G401 (cell line): ENCODE measurements around the gene KRTAP17-1. TPM values are rescaled to one million over a fixed set of nuclear protein-coding genes. Genes with fewer than 3 reads are reported as not detected.
"Not testable (repeated sequence)": the region's sequence is repeated elsewhere in the genome, so short reads cannot be mapped to it uniquely, and the experiment has no call there.

Source experiments
- DNase-seq: peaks from one replicate; pipeline ENCODE4 v3.0.0-alpha.2; 2015; ENCODE audit warnings: low spot score
- in situ Hi-C: cut with HindIII; loops from 2 replicates; pipeline ENCODE4 v1.10.0; 2016; ENCODE audit warnings: low sequenced_read_pairs, mixed read lengths
- total RNA-seq: library from RNA; depleted of rRNA; stranded (reverse); fragments of >200 nt; shearing (Covaris generic); gene quantifications from 2 replicates; pipeline ENCODE4 v1.2.3, GENCODE V29; 2014; rRNA removed

KRTAP17-1 gene
- total RNA-seq, 1 experiment from 2014 or later: not detected

- DNase-seq, in situ Hi-C loops: not testable (repeated sequence)
Measured at GRCh38 chr17:41271323-41271722, 44.2 kb downstream of the KRTAP17-1 start.

GRCh38 chr17:41267711-41268110 is 47.8 kb downstream of the KRTAP17-1 start:
- in situ Hi-C loops: no loop called here
- no peak for DNase-seq

GRCh38 chr17:41265078-41265477 is 50.4 kb downstream of the KRTAP17-1 start, which contains the start of gene KRTAP9-6:
Gene KRTAP9-6, plus strand, starts transcription at chr17:41265378. Its CDS starts 0 bp downstream, at chr17:41265378.
- no peak for DNase-seq
- in situ Hi-C loops: no loop called here

Other genes with a start within 250 kb of the KRTAP17-1 start
- gene KRTAP2-4, start 249.8 kb downstream of the KRTAP17-1 start, total RNA-seq: not detected in 2 replicates
- gene KRTAP4-7, start 231.6 kb downstream of the KRTAP17-1 start, total RNA-seq: not detected in 2 replicates
- not detected in 2 replicates for gene KRTAP4-8, start 217.6 kb downstream of the KRTAP17-1 start, total RNA-seq
- not detected in 2 replicates for gene KRTAP4-16, start 213.5 kb downstream of the KRTAP17-1 start, total RNA-seq
- not detected in 2 replicates for gene KRTAP4-9, start 210.3 kb downstream of the KRTAP17-1 start, total RNA-seq
- not detected in 2 replicates for gene KRTAP4-11, start 197.3 kb downstream of the KRTAP17-1 start, total RNA-seq
- not detected in 2 replicates for gene KRTAP4-12, start 191.5 kb downstream of the KRTAP17-1 start, total RNA-seq
- not detected in 2 replicates for gene KRTAP4-6, start 175.2 kb downstream of the KRTAP17-1 start, total RNA-seq
- not detected in 2 replicates for gene KRTAP4-5, start 165.9 kb downstream of the KRTAP17-1 start, total RNA-seq
- gene KRTAP4-4, start 155.0 kb downstream of the KRTAP17-1 start, total RNA-seq: not detected in 2 replicates
- not detected in 2 replicates for gene KRTAP4-3, start 147.5 kb downstream of the KRTAP17-1 start, total RNA-seq
- not detected in 2 replicates for gene KRTAP4-2, start 137.5 kb downstream of the KRTAP17-1 start, total RNA-seq
- not detected in 2 replicates for gene KRTAP4-1, start 130.8 kb downstream of the KRTAP17-1 start, total RNA-seq
- gene KRTAP9-1, start 125.8 kb downstream of the KRTAP17-1 start, total RNA-seq: not detected in 2 replicates
- gene KRTAP9-2, start 89.1 kb downstream of the KRTAP17-1 start, total RNA-seq: not detected in 2 replicates
- gene KRTAP9-3, start 83.3 kb downstream of the KRTAP17-1 start, total RNA-seq: not detected in 2 replicates
- not detected in 2 replicates for gene KRTAP9-8, start 77.7 kb downstream of the KRTAP17-1 start, total RNA-seq
- not detected in 2 replicates for gene KRTAP9-4, start 66.0 kb downstream of the KRTAP17-1 start, total RNA-seq
- not detected in 2 replicates for gene KRTAP9-9, start 60.3 kb downstream of the KRTAP17-1 start, total RNA-seq
- gene KRTAP9-6, start 50.3 kb downstream of the KRTAP17-1 start, total RNA-seq: not detected in 2 replicates
- not detected in 2 replicates for gene KRTAP9-7, start 40.0 kb downstream of the KRTAP17-1 start, total RNA-seq
- gene KRTAP29-1, start 12.9 kb downstream of the KRTAP17-1 start, total RNA-seq: not detected in 2 replicates
- gene KRTAP16-1, start 6.4 kb downstream of the KRTAP17-1 start, total RNA-seq: not detected in 2 replicates
- gene KRT33A, start 35.1 kb upstream of the KRTAP17-1 start, total RNA-seq: not detected in 2 replicates
- not detected in 2 replicates for gene KRT33B, start 54.1 kb upstream of the KRTAP17-1 start, total RNA-seq
- not detected in 2 replicates for gene KRT34, start 66.6 kb upstream of the KRTAP17-1 start, total RNA-seq
- gene KRT31, start 81.9 kb upstream of the KRTAP17-1 start, total RNA-seq: not detected in 2 replicates
- not detected in 2 replicates for gene KRT37, start 108.9 kb upstream of the KRTAP17-1 start, total RNA-seq
- gene KRT38, start 125.3 kb upstream of the KRTAP17-1 start, total RNA-seq: not detected in 2 replicates
- not detected in 2 replicates for gene KRT32, start 151.7 kb upstream of the KRTAP17-1 start, total RNA-seq
- gene KRT35, start 165.4 kb upstream of the KRTAP17-1 start, total RNA-seq: not detected in 2 replicates
- not detected in 2 replicates for gene KRT36, start 174.2 kb upstream of the KRTAP17-1 start, total RNA-seq
- not detected in 2 replicates for gene KRT13, start 189.9 kb upstream of the KRTAP17-1 start, total RNA-seq
- gene KRT15, start 203.2 kb upstream of the KRTAP17-1 start, total RNA-seq: not detected in 2 replicates
- 7.8 TPM in 1 of 2 replicates, not detected in the other for gene KRT19, start 212.6 kb upstream of the KRTAP17-1 start, total RNA-seq